IPS DF 6.9 (cell line): ENCODE measurements around the gene C5AR1.

Experiments used
- DNase-seq: peaks from one replicate; pipeline ENCODE4 v3.0.0-alpha.2; 2013; ENCODE audit warnings: low read depth, low spot score
- H3K27ac ChIP-seq: one replicate; pipeline ENCODE4 v1.5.1; 2013; ENCODE audit warnings: low read length, control low read depth
- H3K27me3 ChIP-seq: 2 replicates; pipeline ENCODE4 v1.6.1; 2013; ENCODE audit warnings: mild to moderate bottlenecking, low read length; ENCODE audit not compliant: control insufficient read depth, insufficient read depth
- H3K36me3 ChIP-seq: 2 replicates; pipeline ENCODE4 v1.6.1; 2013; ENCODE audit warnings: low read length; ENCODE audit not compliant: control insufficient read depth, insufficient read depth
- H3K4me1 ChIP-seq: 2 replicates; pipeline ENCODE4 v1.6.1; 2013; ENCODE audit warnings: low read length; ENCODE audit not compliant: control insufficient read depth, insufficient read depth
- H3K4me3 ChIP-seq: 2 replicates; pipeline ENCODE4 v1.5.1; 2013; ENCODE audit warnings: mild to moderate bottlenecking, low read length
- H3K9me3 ChIP-seq: 2 replicates; pipeline ENCODE4 v1.6.1; 2013; ENCODE audit warnings: low read length, inconsistent platforms; ENCODE audit not compliant: control insufficient read depth, insufficient read depth
- WGBS: extraction: QIAGEN DNeasy Blood & Tissue Kit; methylation state at CpG from one replicate; pipeline ENCODE4 v1.1.7; 2013; ENCODE audit warnings: mixed read lengths, missing lambda C conversion rate; ENCODE audit not compliant: insufficient read length, insufficient coverage; 5-methylcytosine and 5-hydroxymethylcytosine counted together

C5AR1 gene

GRCh38 chr19:47313754-47314295 lies 4.2 kb downstream of the C5AR1 start:
- H3K4me3 ChIP-seq = no peak overlapping the region
- no peak overlapping the region for H3K27ac ChIP-seq
- no CpG with 5 or more reads among the region's 10 CpGs for WGBS
- H3K4me1 ChIP-seq = no peaks in the 10 kb centered on the region
- peaks cover 1% of the 10 kb centered on the region; the same call in 1 of the 2 replicates for H3K27me3 ChIP-seq
- H3K36me3 ChIP-seq = no peaks in the 10 kb centered on the region
- H3K9me3 ChIP-seq = no peaks in the 10 kb centered on the region
- no peak for DNase-seq

- WGBS = no CpG with 5 or more reads among the region's 12 CpGs
- DNase-seq = no peak
- H3K9me3 ChIP-seq = no peaks in the 10 kb centered on the region
Observed at GRCh38 chr19:47315125-47315821, 5.6 kb downstream of the C5AR1 start.

GRCh38 chr19:47316513-47316912 lies 6.9 kb downstream of the C5AR1 start:
- WGBS = no CpG with 5 or more reads among the region's 4 CpGs

More at GRCh38 chr19:47315125-47315821, 5.6 kb downstream of the C5AR1 start:
- no peak overlapping the region for H3K27ac ChIP-seq
- no peak overlapping the region for H3K4me3 ChIP-seq
- H3K27me3 ChIP-seq = peaks cover 1% of the 10 kb centered on the region; the same call in 1 of the 2 replicates
- H3K4me1 ChIP-seq = no peaks in the 10 kb centered on the region
- H3K36me3 ChIP-seq = no peaks in the 10 kb centered on the region

DNA sequence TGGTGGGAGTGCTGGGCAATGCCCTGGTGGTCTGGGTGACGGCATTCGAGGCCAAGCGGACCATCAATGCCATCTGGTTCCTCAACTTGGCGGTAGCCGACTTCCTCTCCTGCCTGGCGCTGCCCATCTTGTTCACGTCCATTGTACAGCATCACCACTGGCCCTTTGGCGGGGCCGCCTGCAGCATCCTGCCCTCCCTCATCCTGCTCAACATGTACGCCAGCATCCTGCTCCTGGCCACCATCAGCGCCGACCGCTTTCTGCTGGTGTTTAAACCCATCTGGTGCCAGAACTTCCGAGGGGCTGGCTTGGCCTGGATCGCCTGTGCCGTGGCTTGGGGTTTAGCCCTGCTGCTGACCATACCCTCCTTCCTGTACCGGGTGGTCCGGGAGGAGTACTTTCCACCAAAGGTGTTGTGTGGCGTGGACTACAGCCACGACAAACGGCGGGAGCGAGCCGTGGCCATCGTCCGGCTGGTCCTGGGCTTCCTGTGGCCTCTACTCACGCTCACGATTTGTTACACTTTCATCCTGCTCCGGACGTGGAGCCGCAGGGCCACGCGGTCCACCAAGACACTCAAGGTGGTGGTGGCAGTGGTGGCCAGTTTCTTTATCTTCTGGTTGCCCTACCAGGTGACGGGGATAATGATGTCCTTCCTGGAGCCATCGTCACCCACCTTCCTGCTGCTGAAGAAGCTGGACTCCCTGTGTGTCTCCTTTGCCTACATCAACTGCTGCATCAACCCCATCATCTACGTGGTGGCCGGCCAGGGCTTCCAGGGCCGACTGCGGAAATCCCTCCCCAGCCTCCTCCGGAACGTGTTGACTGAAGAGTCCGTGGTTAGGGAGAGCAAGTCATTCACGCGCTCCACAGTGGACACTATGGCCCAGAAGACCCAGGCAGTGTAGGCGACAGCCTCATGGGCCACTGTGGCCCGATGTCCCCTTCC lies 10.5 kb downstream of the C5AR1 start:
- H3K4me1 ChIP-seq = no peaks in the 10 kb centered on the region; the same call in 1 of the 2 replicates

More at GRCh38 chr19:47316513-47316912, 6.9 kb downstream of the C5AR1 start:
- no peak overlapping the region for H3K27ac ChIP-seq
- H3K9me3 ChIP-seq = no peaks in the 10 kb centered on the region
- H3K27me3 ChIP-seq = no peaks in the 10 kb centered on the region
- H3K4me1 ChIP-seq = no peaks in the 10 kb centered on the region
- no peaks in the 10 kb centered on the region for H3K36me3 ChIP-seq
- H3K4me3 ChIP-seq = no peak overlapping the region
- DNase-seq = no peak

DNA sequence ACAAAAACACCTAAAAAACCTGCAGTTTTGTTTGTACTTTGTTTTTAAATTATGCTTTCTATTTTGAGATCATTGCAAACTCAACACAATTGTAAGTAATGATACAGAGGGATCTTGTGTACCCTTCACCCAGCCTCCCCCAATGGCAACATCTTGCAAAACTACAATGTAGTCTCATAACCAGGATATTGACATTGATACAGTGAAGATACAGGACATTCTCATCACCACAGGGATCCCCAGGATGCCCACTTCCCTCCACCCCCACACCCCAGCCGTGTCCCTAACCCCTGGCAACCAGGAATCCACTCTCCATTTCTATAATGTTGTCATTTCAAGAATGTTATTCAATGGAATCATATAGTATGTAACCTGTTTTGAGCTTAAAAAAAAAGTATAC lies 12.0 kb downstream of the C5AR1 start:
- Histone ChIP-seq H3K4me3 (no peak overlapping the region), H3K9me3 (no peaks in the 10 kb centered on the region), H3K27me3 (no peaks in the 10 kb centered on the region), H3K4me1 (no peaks in the 10 kb centered on the region; the same call in 1 of the 2 replicates), H3K27ac (no peak overlapping the region), H3K36me3 (no peaks in the 10 kb centered on the region)
- DNase-seq = no peak
- no CpG with 5 or more reads among the region's 1 CpG for WGBS

More for the DNA sequence above, 10.5 kb downstream of the C5AR1 start:
- WGBS = no CpG with 5 or more reads among the region's 46 CpGs
- H3K36me3 ChIP-seq = no peaks in the 10 kb centered on the region
- H3K27me3 ChIP-seq = no peaks in the 10 kb centered on the region
- H3K27ac ChIP-seq = no peak overlapping the region
- DNase-seq = no peak
- no peak overlapping the region for H3K4me3 ChIP-seq
- no peaks in the 10 kb centered on the region for H3K9me3 ChIP-seq

GRCh38 chr19:47322058-47322457 lies 12.4 kb downstream of the C5AR1 start:
- Histone ChIP-seq H3K4me3 (no peak overlapping the region), H3K4me1 (no peaks in the 10 kb centered on the region; the same call in 1 of the 2 replicates), H3K36me3 (no peaks in the 10 kb centered on the region), H3K9me3 (no peaks in the 10 kb centered on the region), H3K27ac (no peak overlapping the region), H3K27me3 (no peaks in the 10 kb centered on the region)
- 100% methylated on average over 1 of the region's 2 CpGs for WGBS
- DNase-seq = no peak

- Histone ChIP-seq H3K9me3 (no peaks in the 10 kb centered on the region), H3K27ac (no peak overlapping the region), H3K4me1 (no peaks in the 10 kb centered on the region; the same call in 1 of the 2 replicates), H3K27me3 (no peaks in the 10 kb centered on the region), H3K36me3 (no peaks in the 10 kb centered on the region), H3K4me3 (no peak overlapping the region)
- WGBS = no CpG with 5 or more reads among the region's 8 CpGs
- DNase-seq = no peak
Observed at GRCh38 chr19:47323409-47323808, 13.7 kb downstream of the C5AR1 start.

- no peaks in the 10 kb centered on the region for H3K27me3 ChIP-seq
- no peaks in the 10 kb centered on the region; the same call in 1 of the 2 replicates for H3K4me1 ChIP-seq
- no peaks in the 10 kb centered on the region for H3K36me3 ChIP-seq
- H3K4me3 ChIP-seq = no peak overlapping the region
- H3K9me3 ChIP-seq = no peaks in the 10 kb centered on the region
- no peak for DNase-seq
- WGBS = no CpG with 5 or more reads among the region's 12 CpGs
- H3K27ac ChIP-seq = no peak overlapping the region
Observed at GRCh38 chr19:47323872-47324271, 14.2 kb downstream of the C5AR1 start.

DNA sequence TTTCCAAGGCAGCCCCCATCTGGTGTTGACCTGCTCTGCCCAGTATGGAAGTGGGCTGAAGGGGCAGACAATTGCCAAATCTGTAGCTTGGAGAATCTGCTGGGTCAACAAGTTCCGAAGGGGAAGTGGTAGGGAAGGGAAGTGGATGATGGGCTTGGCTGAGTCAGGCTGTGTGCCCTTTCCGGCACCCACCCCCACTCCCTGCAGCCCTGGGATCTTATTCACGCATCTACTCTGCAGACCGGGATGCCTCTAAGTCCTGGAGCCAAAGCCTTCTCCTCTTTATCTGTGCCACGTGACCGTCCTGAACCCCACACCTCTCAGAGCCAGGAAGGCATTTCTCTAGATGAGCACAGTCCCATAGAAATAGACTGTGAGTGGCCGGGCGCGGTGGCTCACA lies 14.8 kb downstream of the C5AR1 start:
- Histone ChIP-seq H3K4me1 (no peaks in the 10 kb centered on the region; the same call in 1 of the 2 replicates), H3K4me3 (no peak overlapping the region), H3K27me3 (no peaks in the 10 kb centered on the region), H3K36me3 (no peaks in the 10 kb centered on the region), H3K27ac (no peak overlapping the region), H3K9me3 (no peaks in the 10 kb centered on the region)
- no CpG with 5 or more reads among the region's 9 CpGs for WGBS
- DNase-seq = no peak

GRCh38 chr19:47330466-47330869 lies 20.8 kb downstream of the C5AR1 start:
- DNase-seq = no peak
- Histone ChIP-seq H3K4me1 (no peaks in the 10 kb centered on the region), H3K27ac (no peak overlapping the region), H3K36me3 (no peaks in the 10 kb centered on the region), H3K4me3 (no peak overlapping the region), H3K9me3 (no peaks in the 10 kb centered on the region), H3K27me3 (no peaks in the 10 kb centered on the region)
- WGBS = no CpG with 5 or more reads among the region's 9 CpGs
